Tibial nerve (tissue), 4 donors: Measurements from ENCODE around the gene DDX3X. TPM values are rescaled to one million over a fixed set of nuclear protein-coding genes. Genes with fewer than 3 reads are reported as not detected.

Experiments used
- DNase-seq, 2 donors: peaks; one replicate each; pipeline ENCODE4 v3.0.0-alpha.2; 2019; ENCODE audit warnings: low spot score in 2 of 2
- H3K27ac ChIP-seq, 4 donors: fragments of 200-600 bp; sonication (generic) in 3 of 4; one replicate each; pipeline ENCODE4 v1.5.1; 2017 to 2019; ENCODE audit warnings: mild to moderate bottlenecking in 1 of 4
- H3K27me3 ChIP-seq, 2 donors: fragments of 200-600 bp; sonication (generic) in 1 of 2; one replicate each; pipeline versions ENCODE4 v1.5.1 to v1.6.0; 2017 to 2019
- H3K36me3 ChIP-seq, 3 donors: fragments of 200-600 bp; sonication (generic); one replicate each; pipeline ENCODE4 v1.5.1; 2018 to 2019
- H3K4me1 ChIP-seq, 4 donors: fragments of 200-600 bp; sonication (generic) in 3 of 4; one replicate each; pipeline ENCODE4 v1.5.1; 2017 to 2019
- H3K4me3 ChIP-seq, 4 donors: fragments of 200-600 bp; sonication (generic) in 3 of 4; one replicate each; pipeline ENCODE4 v1.5.1; 2017 to 2019; ENCODE audit warnings: mild to moderate bottlenecking in 1 of 4, moderate library complexity in 1 of 4
- H3K9me3 ChIP-seq, 4 donors: fragments of 200-600 bp; sonication (generic) in 3 of 4; one replicate each; pipeline ENCODE4 v1.5.1; 2017 to 2019
- CTCF ChIP-seq, 5 experiments: fragments of 200-600 bp in 3 of 5; fragments of 450-650 bp in 2 of 5; sonication (generic) in 3 of 5; IDR thresholded peaks; one replicate each; pipeline ENCODE4 v1.5.1; 2016 to 2019; ENCODE audit warnings: antibody characterized with exemption in 5 of 5, mild to moderate bottlenecking in 3 of 5, moderate library complexity in 2 of 5
- EP300 ChIP-seq, 2 donors: sonication (generic); formaldehyde crosslinking; IDR thresholded peaks; one replicate each; pipeline ENCODE4 v1.6.1; 2017; ENCODE audit warnings: antibody characterized with exemption in 2 of 2, mild to moderate bottlenecking in 1 of 2
- POLR2A ChIP-seq, 2 donors: fragments of 450-650 bp; IDR thresholded peaks; one replicate each; pipeline ENCODE4 v1.6.1; 2017; ENCODE audit warnings: antibody characterized with exemption in 2 of 2, mild to moderate bottlenecking in 2 of 2, moderate library complexity in 2 of 2
- WGBS, 2 donors: methylation state at CpG; one replicate each; pipeline ENCODE4 v1.1.5; 2018; 5-methylcytosine and 5-hydroxymethylcytosine counted together
- total RNA-seq, 4 donors: library from RNA; depleted of rRNA; stranded (reverse); fragments of >200 nt; gene quantifications; one replicate each; pipeline ENCODE4 v1.1.0, GENCODE V29; 2016

The DDX3X gene
- total RNA-seq, 4 donors from 2014 or later: 123 to 171 (median 148) TPM

- Histone ChIP-seq H3K4me3 (no peak overlapping the region), H3K27me3 (no peaks in the 10 kb centered on the region), H3K27ac (no peak overlapping the region), H3K4me1 (no peaks in the 10 kb centered on the region), H3K36me3 (peaks cover 0 to 50% (median 0%) of the 10 kb centered on the region in 3 donors), H3K9me3 (no peaks in the 10 kb centered on the region)
- TF ChIP-seq EP300 (IDR thresholded peaks at IDR 0.05): no peak
- TF ChIP-seq CTCF (IDR thresholded peaks at IDR 0.05): no peak
- no peak for TF ChIP-seq POLR2A (IDR thresholded peaks at IDR 0.05)
- 90 to 97% methylated on average over 4 of the region's 4 CpGs for whole genome bisulfite sequencing, 2 donors
- DNase-seq: no peak
Measured at GRCh38 chrX:41348551-41348950, 14.6 kb downstream of the DDX3X start.

- no peak for DNase-seq
- H3K4me1 ChIP-seq: no peaks in the 10 kb centered on the region
- H3K4me3 ChIP-seq: no peak overlapping the region
- no peaks in the 10 kb centered on the region for H3K27me3 ChIP-seq
- no peak overlapping the region for H3K27ac ChIP-seq
- H3K9me3 ChIP-seq: no peaks in the 10 kb centered on the region
- WGBS, 2 donors: 79 to 84% methylated on average over 6 of the region's 6 CpGs
- TF ChIP-seq POLR2A (IDR thresholded peaks at IDR 0.05) (no peak), EP300 (IDR thresholded peaks at IDR 0.05) (no peak), CTCF (IDR thresholded peaks at IDR 0.05) (no peak)
- H3K36me3 ChIP-seq: peaks cover 0 to 33% (median 0%) of the 10 kb centered on the region in 3 donors
Measured at GRCh38 chrX:41350150-41350975, 16.4 kb downstream of the DDX3X start.

- no peaks in the 10 kb centered on the region for H3K4me1 ChIP-seq
- DNase-seq: no peak
- H3K27me3 ChIP-seq: no peaks in the 10 kb centered on the region
- H3K4me3 ChIP-seq: no peak overlapping the region
- 53 to 71% methylated on average over 3 of the region's 3 CpGs for WGBS, 2 donors
- peaks cover 0 to 26% (median 0%) of the 10 kb centered on the region in 3 donors for H3K36me3 ChIP-seq
- no peak overlapping the region for H3K27ac ChIP-seq
- H3K9me3 ChIP-seq: no peaks in the 10 kb centered on the region
- no peak for TF ChIP-seq EP300 (IDR thresholded peaks at IDR 0.05)
- TF ChIP-seq POLR2A (IDR thresholded peaks at IDR 0.05): no peak
- no peak for TF ChIP-seq CTCF (IDR thresholded peaks at IDR 0.05)
Measured at GRCh38 chrX:41350976-41351569, 17.1 kb downstream of the DDX3X start.

GRCh38 chrX:41351923-41352322 is 18.0 kb downstream of the DDX3X start:
- 51 to 57% methylated on average over 3 of the region's 3 CpGs for WGBS, 2 donors

GRCh38 chrX:41352329-41352838 is 18.4 kb downstream of the DDX3X start:
- Histone ChIP-seq H3K9me3 (no peaks in the 10 kb centered on the region), H3K4me3 (no peak overlapping the region), H3K36me3 (peaks cover 0 to 14% (median 0%) of the 10 kb centered on the region in 3 donors), H3K27me3 (no peaks in the 10 kb centered on the region), H3K27ac (no peak overlapping the region), H3K4me1 (no peaks in the 10 kb centered on the region)
- DNase-seq: no peak
- 65 to 79% methylated on average over 3 of the region's 3 CpGs for WGBS, 2 donors
- TF ChIP-seq POLR2A (IDR thresholded peaks at IDR 0.05): no peak
- TF ChIP-seq CTCF (IDR thresholded peaks at IDR 0.05): no peak
- no peak for TF ChIP-seq EP300 (IDR thresholded peaks at IDR 0.05)

More at GRCh38 chrX:41351923-41352322, 18.0 kb downstream of the DDX3X start:
- peaks cover 0 to 19% (median 0%) of the 10 kb centered on the region in 3 donors for H3K36me3 ChIP-seq
- no peak for TF ChIP-seq POLR2A (IDR thresholded peaks at IDR 0.05)
- H3K27ac ChIP-seq: no peak overlapping the region
- no peak for DNase-seq
- H3K9me3 ChIP-seq: no peaks in the 10 kb centered on the region
- no peaks in the 10 kb centered on the region for H3K27me3 ChIP-seq
- H3K4me3 ChIP-seq: no peak overlapping the region
- H3K4me1 ChIP-seq: no peaks in the 10 kb centered on the region
